DMS153 treated with DMSO at 0.1 percent for 48 hours (cell line): Measurements from ENCODE around the gene SLC26A9.

Experiments used
- DNase-seq: peaks from one replicate; lab custom pipeline; 2025; ENCODE audit not compliant: unreplicated experiment; lab: John Stamatoyannopoulos, UW

SLC26A9 gene

GRCh38 chr1:205973377-205974232 is 30.3 kb upstream of the SLC26A9 start:
- no peak for DNase-seq

GRCh38 chr1:205972491-205973168 is 29.4 kb upstream of the SLC26A9 start:
- DNase-seq, result no peak

GRCh38 chr1:205972081-205972480 is 28.8 kb upstream of the SLC26A9 start:
- DNase-seq, result no peak

GRCh38 chr1:205971082-205971481 is 27.8 kb upstream of the SLC26A9 start:
- no peak for DNase-seq

- no peak for DNase-seq
Observed at GRCh38 chr1:205970486-205970885, 27.2 kb upstream of the SLC26A9 start.

GRCh38 chr1:205969229-205969628 is 26.0 kb upstream of the SLC26A9 start:
- DNase-seq, result no peak

GRCh38 chr1:205967554-205968335 is 24.5 kb upstream of the SLC26A9 start:
- DNase-seq, result peak; percentile 82

- DNase-seq, result peak; percentile 100
Observed at GRCh38 chr1:205965036-205965884, 22.0 kb upstream of the SLC26A9 start.

GRCh38 chr1:205963352-205964155 is 20.3 kb upstream of the SLC26A9 start:
- no peak for DNase-seq

- DNase-seq, result peak; percentile 49
Observed at GRCh38 chr1:205962821-205963221, 19.6 kb upstream of the SLC26A9 start.

- peak; percentile 83 for DNase-seq
Observed at GRCh38 chr1:205961991-205962820, 18.9 kb upstream of the SLC26A9 start.

GRCh38 chr1:205961405-205961804 is 18.1 kb upstream of the SLC26A9 start:
- DNase-seq, result no peak

GRCh38 chr1:205959789-205960188 is 16.5 kb upstream of the SLC26A9 start:
- DNase-seq, result no peak

- no peak for DNase-seq
Observed at GRCh38 chr1:205955499-205955898, 12.2 kb upstream of the SLC26A9 start.

GRCh38 chr1:205954819-205955404 is 11.7 kb upstream of the SLC26A9 start:
- no peak for DNase-seq

- no peak for DNase-seq
Observed at GRCh38 chr1:205951746-205952145, 8.5 kb upstream of the SLC26A9 start.

- no peak for DNase-seq
Observed at GRCh38 chr1:205950826-205951549, 7.7 kb upstream of the SLC26A9 start.

GRCh38 chr1:205950280-205950679 is 7.0 kb upstream of the SLC26A9 start:
- no peak for DNase-seq
